PFSK-1 (cell line): ENCODE data around the gene RPS15.

Experiments used
- FOXP2 ChIP-seq: optimal IDR thresholded peaks from 2 replicates; pipeline ENCODE3; 2011; ENCODE audit warnings: borderline replicate concordance, control low read depth, inconsistent platforms; ENCODE audit not compliant: insufficient read depth; ENCODE audit errors: extremely low read length, extremely low read depth
- POLR2AphosphoS5 ChIP-seq: IDR thresholded peaks from 2 replicates; pipeline ENCODE4 v1.6.1; 2012; ENCODE audit warnings: low read depth, mild to moderate bottlenecking, control low read depth, low read length, moderate library complexity
- REST ChIP-seq, 2 experiments: IDR thresholded peaks; 2 replicates each; pipeline versions ENCODE4 v1.6.1 to v1.8.0; 2011 to 2012; ENCODE audit warnings: low read depth in 2 of 2, low read length in 2 of 2, control low read depth in 1 of 2, inconsistent platforms in 1 of 2, mild to moderate bottlenecking in 1 of 2, moderate library complexity in 1 of 2; ENCODE audit not compliant: insufficient read depth in 1 of 2
- TAF1 ChIP-seq: IDR thresholded peaks from 2 replicates; pipeline ENCODE4 v1.6.1; 2012; ENCODE audit warnings: low read length, control low read depth, borderline replicate concordance; ENCODE audit not compliant: insufficient read depth

GRCh38 chr19:1438035-1438932 is at the start of gene RPS15:
- TF ChIP-seq POLR2AphosphoS5 (peak; percentile 98), TAF1 (peak; percentile 99), REST (IDR thresholded peaks at IDR 0.05; ENCODE audit: insufficient read depth in 1 of 2, low read depth in 2 of 2, low read length in 2 of 2) (peak; percentile 65 to 74), FOXP2 (peak; percentile 94)
